ENCODE measurements around the gene C9.
"Not testable (repeated sequence)": the region's sequence is repeated elsewhere in the genome, so short reads cannot be mapped to it uniquely, and the experiment has no call there.

The C9 gene

DNA sequence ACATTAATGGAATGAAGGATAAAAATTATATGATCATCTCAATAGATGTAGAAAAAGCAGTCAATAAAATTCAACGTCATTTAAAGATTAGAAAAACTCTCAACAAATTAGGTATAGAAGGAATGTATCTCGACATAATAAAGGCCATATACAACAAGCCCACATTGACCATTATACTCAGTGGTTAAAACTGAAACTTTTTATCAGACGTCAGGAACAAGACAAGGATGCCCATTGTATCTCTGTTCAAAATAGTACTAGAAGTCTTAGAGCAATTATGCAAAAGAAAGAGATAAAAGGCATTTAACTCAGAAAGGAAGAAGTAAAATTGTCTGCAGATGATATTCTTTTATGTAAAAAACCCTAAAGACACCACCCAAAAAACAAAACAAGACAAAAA is 40.8 kb downstream of the C9 start:
- in situ Hi-C loops (cut with MboI; ENCODE audit: low sequenced_read_pairs, unreplicated experiment), result no loop called here
- TF ChIP-seq, protein P1, sequence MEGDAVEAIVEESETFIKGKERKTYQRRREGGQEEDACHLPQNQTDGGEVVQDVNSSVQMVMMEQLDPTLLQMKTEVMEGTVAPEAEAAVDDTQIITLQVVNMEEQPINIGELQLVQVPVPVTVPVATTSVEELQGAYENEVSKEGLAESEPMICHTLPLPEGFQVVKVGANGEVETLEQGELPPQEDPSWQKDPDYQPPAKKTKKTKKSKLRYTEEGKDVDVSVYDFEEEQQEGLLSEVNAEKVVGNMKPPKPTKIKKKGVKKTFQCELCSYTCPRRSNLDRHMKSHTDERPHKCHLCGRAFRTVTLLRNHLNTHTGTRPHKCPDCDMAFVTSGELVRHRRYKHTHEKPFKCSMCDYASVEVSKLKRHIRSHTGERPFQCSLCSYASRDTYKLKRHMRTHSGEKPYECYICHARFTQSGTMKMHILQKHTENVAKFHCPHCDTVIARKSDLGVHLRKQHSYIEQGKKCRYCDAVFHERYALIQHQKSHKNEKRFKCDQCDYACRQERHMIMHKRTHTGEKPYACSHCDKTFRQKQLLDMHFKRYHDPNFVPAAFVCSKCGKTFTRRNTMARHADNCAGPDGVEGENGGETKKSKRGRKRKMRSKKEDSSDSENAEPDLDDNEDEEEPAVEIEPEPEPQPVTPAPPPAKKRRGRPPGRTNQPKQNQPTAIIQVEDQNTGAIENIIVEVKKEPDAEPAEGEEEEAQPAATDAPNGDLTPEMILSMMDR (IDR thresholded peaks at IDR 0.05; ENCODE audit: borderline replicate concordance, control extremely low read depth, extremely low read depth, insufficient read depth, missing control alignments), result no peak
- DNase-seq (ENCODE audit: low spot score), result no peak

DNA sequence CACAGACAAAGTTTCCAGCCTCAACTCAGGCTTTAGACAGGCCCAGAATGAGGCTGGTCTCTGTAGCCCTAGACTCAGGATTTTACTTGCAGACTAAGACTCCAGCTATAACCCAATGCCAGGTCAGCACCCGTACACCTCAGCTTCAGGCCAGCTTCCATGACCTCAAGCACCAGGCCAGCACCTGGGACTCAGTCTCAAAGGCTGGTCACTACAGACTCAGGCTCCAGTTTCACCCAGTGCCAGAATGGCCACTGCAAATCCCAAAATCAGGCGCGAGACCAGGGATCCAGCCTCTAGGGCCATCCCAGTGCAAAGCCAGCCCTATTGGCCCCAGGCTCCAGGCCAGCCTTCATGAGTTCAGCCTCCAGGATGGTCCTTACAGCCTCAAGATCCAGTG is 44.9 kb downstream of the C9 start:
- DNase-seq (ENCODE audit: low spot score), result no peak
- in situ Hi-C loops (cut with MboI; ENCODE audit: low sequenced_read_pairs, unreplicated experiment), result no loop called here
- TF ChIP-seq, protein P1 (IDR thresholded peaks at IDR 0.05; ENCODE audit: borderline replicate concordance, control extremely low read depth, extremely low read depth, insufficient read depth, missing control alignments), result no peak

DNA sequence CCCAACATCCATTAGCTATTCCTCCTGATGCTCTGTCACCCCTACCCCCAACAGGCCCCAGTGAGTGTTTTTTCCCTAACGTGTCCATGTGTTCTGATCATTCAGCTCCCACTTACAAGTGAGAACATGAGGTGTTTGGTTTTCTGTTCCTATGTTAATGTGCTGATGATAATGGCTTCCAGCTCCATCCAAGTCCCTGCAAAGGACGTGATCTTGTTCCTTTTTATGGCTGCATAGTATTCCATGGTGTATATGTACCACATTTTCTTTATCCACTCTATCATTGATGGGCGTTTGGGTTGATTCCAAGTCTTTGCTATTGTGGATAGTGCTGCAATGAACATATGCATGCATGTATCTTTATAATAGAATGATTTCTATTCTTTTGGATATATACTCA is 47.8 kb downstream of the C9 start:
- in situ Hi-C loops (cut with MboI; ENCODE audit: low sequenced_read_pairs, unreplicated experiment); DNase-seq (ENCODE audit: low spot score): not testable (repeated sequence)

DNA sequence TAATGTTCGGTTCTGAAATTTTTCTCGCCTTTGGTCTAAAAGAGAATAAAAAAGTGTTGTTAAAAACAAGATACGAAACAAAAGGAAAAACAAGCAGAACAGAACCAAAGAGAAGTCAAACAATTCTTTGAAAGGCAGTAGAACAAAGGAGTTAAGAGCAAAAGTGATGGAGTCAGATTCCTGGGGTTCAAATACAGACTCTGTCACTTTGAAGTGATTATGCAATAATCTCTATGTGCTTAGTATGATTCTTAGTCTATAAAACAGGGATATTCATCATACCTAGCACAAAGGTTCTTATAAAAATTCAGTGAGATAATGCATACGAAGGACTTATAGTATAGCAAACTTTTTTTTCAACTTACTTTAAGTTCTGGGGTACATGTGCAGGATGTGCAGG is 48.3 kb downstream of the C9 start:
- in situ Hi-C loops (cut with MboI; ENCODE audit: low sequenced_read_pairs, unreplicated experiment), result no loop called here
- DNase-seq (ENCODE audit: low spot score), result no peak
- TF ChIP-seq, protein P1 (IDR thresholded peaks at IDR 0.05; ENCODE audit: borderline replicate concordance, control extremely low read depth, extremely low read depth, insufficient read depth, missing control alignments), result no peak

DNA sequence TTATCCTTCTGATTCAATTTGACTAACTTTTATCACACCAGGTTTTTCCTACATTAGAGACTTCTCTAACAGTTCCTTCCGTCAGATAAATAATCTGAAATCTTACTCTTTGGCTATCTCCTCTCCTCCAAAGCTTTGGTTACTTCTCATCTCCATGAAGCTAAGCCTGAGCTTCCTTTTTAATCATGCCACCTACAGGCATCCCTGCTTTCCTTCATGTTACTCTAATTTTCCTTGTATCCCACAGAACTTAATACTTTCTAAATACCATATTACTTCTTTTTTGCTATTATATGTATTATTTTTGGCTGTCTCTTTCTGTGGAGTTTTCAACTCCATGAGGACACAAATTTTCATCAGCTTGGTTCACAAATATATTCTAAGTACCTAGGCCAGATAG is 49.7 kb downstream of the C9 start:
- TF ChIP-seq, protein P1 (IDR thresholded peaks at IDR 0.05; ENCODE audit: borderline replicate concordance, control extremely low read depth, extremely low read depth, insufficient read depth, missing control alignments), result no peak
- in situ Hi-C loops (cut with MboI; ENCODE audit: low sequenced_read_pairs, unreplicated experiment), result no loop called here

DNA sequence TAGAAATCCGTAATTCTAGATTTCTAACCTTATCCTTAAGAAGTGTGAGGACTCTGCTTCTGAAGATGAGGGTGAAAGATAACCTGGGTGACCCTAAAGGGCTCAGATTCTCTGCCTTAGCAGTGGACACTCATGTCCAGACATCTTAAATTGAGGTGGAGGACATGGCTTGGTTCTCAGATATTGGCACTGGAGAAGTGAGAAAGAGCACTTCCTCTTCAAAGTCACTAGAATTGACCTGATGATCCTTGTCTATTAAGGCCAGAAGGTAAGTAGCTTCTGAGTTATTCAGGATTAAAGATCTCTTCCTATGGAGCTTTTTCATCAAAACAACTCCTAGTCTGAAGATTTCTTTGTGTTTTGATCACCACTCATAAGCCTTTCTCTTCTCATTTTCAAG is 54.8 kb downstream of the C9 start:
- no peak for DNase-seq (ENCODE audit: low spot score)
- in situ Hi-C loops (cut with MboI; ENCODE audit: low sequenced_read_pairs, unreplicated experiment), result no loop called here
- TF ChIP-seq, protein P1 (IDR thresholded peaks at IDR 0.05; ENCODE audit: borderline replicate concordance, control extremely low read depth, extremely low read depth, insufficient read depth, missing control alignments), result no peak

More for the DNA sequence above, 49.7 kb downstream of the C9 start:
- no peak for DNase-seq (ENCODE audit: low spot score)

DNA sequence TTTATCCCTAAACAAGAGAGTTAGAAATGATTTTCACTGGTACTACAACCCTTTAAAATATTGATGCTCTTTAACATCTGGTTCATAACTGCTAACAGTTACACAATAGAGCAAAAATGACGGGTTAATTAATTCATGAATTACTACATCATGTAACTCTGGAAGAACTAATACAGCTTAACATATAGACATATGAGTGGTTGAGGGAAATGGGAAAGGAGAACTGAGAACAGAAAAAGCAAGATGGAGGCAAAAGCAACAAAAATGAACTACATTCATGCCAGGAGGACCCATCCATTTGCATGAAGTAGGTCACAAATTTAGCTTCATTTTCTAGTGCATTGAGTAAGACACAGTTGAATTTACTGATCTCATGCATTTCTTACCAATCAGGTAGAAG is 61.8 kb downstream of the C9 start:
- DNase-seq (ENCODE audit: low spot score), result no peak
- in situ Hi-C loops (cut with MboI; ENCODE audit: low sequenced_read_pairs, unreplicated experiment), result no loop called here
- TF ChIP-seq, protein P1 (IDR thresholded peaks at IDR 0.05; ENCODE audit: borderline replicate concordance, control extremely low read depth, extremely low read depth, insufficient read depth, missing control alignments), result no peak

Measured in GM13976 (cell line).